Dendritic cell treated with granulocyte-macrophage colony-stimulating factor and Interleukin-4, amounts not matched to agents 40 ng/mL and 50 ng/mL, for 4 days (primary cell): ENCODE results near the gene SKAP1.

Experiments used
- H3K27ac Mint-ChIP-seq: one replicate; pipeline ENCODE4 v1.8.0; 2022; ENCODE audit warnings: mild to moderate bottlenecking, mixed read lengths
- H3K27me3 Mint-ChIP-seq: one replicate; pipeline ENCODE4 v1.8.0; 2022; ENCODE audit warnings: mild to moderate bottlenecking, mixed read lengths
- H3K36me3 Mint-ChIP-seq: one replicate; pipeline ENCODE4 v1.8.0; 2022; ENCODE audit warnings: low read depth, mixed read lengths
- H3K4me1 Mint-ChIP-seq: one replicate; pipeline ENCODE4 v1.8.0; 2022; ENCODE audit warnings: low read depth, mixed read lengths
- H3K4me3 Mint-ChIP-seq: one replicate; pipeline ENCODE4 v1.8.0; 2022; ENCODE audit warnings: mild to moderate bottlenecking, moderate library complexity, mixed read lengths
- H3K9me3 Mint-ChIP-seq: one replicate; pipeline ENCODE4 v1.8.0; 2022; ENCODE audit warnings: mixed read lengths
- intact Hi-C: fragments of 100-400 bp; cut with micrococcal nuclease; formaldehyde crosslinking; loops from one replicate; pipeline ENCODE4 v1.15.0; 2022

The SKAP1 gene

DNA sequence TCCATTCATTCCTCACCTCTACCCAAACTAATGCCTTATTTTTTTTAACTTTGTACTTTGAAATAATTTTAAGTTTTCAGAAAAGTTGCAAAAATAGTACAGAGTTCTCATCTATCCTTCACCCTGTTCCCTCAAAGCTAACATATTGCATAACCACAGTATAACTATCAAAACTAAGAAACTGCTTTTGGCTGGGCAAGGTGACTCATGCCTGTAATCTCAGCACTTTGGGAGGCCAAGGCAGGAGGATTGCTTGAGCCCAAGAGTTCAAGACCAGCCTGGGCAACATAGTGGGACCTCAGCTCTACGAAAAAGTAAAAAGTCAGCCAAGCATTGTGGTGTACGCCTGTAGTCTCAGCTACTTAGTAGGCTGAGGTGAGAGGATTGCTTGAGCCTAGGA, 147.7 kb downstream of the SKAP1 start:
- no peaks in the 10 kb centered on the region for H3K9me3 Mint-ChIP-seq
- no peak overlapping the region for H3K27ac Mint-ChIP-seq
- H3K4me3 Mint-ChIP-seq = no peak overlapping the region
- intact Hi-C loops = no loop called here
- no peaks in the 10 kb centered on the region for H3K36me3 Mint-ChIP-seq
- H3K27me3 Mint-ChIP-seq = peaks cover 9% of the 10 kb centered on the region
- H3K4me1 Mint-ChIP-seq = no peaks in the 10 kb centered on the region

DNA sequence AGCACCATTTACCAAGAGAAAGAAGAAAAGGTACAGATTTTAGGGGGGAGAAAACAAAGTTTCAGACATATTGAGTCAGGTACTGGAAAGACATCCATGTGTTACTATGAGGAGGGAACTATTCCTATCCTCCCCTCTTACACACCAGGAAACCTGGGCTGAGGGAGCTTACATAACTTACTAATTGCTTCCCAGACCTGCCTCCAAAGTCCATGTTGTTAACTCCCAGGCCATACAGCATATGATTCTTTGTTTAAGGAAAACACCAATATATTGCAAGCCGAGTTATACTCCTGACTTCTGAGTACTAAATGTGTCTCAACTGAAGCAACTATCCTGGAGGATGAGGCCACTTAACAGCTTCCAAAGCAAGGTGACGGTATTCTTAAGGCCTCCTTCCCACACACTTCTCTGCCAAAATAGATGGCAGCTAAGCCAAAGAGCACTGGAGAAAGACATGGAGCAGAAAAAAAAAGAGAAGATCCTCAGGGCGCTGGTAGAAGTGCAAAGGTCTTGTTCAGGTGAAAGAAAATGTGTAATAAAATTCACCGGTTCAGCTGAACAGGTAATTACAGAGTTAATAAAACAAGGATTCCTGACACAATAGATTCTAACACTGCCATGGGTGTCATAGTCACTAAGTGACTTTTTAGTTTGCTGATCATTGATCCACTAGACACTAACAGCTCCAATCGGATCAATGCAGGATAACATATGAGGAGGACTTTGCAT, 151.1 kb downstream of the SKAP1 start:
- H3K4me1 Mint-ChIP-seq = no peaks in the 10 kb centered on the region
- intact Hi-C loops = no loop called here
- no peaks in the 10 kb centered on the region for H3K36me3 Mint-ChIP-seq
- peaks cover 15% of the 10 kb centered on the region for H3K27me3 Mint-ChIP-seq
- H3K27ac Mint-ChIP-seq = no peak overlapping the region
- H3K9me3 Mint-ChIP-seq = no peaks in the 10 kb centered on the region
- H3K4me3 Mint-ChIP-seq = no peak overlapping the region

DNA sequence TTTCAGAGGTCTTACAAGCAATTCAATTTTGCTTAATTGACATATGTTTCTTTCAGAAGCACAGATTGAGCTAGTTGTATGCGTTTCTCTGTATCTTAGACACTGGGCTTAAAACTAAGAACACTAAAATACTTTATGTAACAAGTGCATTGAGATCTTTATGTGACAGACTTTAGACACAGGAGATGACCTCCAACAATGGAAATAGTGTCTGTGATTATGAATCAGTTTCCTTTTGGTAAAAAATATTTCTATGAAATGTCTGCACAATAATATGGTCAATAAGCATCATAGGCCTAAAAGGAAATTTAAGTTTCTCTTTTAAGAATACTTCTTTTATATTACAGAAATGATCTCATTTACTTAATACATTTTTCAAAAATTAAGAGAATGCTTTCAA, 153.2 kb downstream of the SKAP1 start:
- Mint-ChIP-seq H3K27ac (no peak overlapping the region), H3K36me3 (no peaks in the 10 kb centered on the region), H3K9me3 (no peaks in the 10 kb centered on the region), H3K4me3 (no peak overlapping the region), H3K27me3 (peaks cover 18% of the 10 kb centered on the region), H3K4me1 (no peaks in the 10 kb centered on the region)
- intact Hi-C loops = no loop called here

DNA sequence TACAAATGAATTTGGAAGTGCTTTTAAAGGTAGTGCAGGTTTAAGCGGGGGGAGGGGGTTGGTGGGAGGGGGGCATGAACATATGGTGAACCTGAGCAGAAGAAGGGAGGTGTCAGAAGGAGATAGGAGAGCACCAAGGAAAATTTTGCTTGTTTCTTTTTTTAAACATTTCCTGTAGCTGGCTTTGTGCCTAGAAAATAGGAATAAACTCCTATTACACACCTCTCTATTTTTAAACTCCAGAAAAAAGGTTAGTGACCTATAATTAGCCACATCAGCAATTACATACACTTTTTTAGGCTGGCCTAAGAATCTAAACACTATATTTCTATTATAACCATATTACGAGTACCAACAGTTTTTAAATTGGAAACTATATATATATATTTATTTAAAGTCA, 159.1 kb downstream of the SKAP1 start:
- no peaks in the 10 kb centered on the region for H3K9me3 Mint-ChIP-seq
- H3K36me3 Mint-ChIP-seq = no peaks in the 10 kb centered on the region
- intact Hi-C loops = no loop called here

DNA sequence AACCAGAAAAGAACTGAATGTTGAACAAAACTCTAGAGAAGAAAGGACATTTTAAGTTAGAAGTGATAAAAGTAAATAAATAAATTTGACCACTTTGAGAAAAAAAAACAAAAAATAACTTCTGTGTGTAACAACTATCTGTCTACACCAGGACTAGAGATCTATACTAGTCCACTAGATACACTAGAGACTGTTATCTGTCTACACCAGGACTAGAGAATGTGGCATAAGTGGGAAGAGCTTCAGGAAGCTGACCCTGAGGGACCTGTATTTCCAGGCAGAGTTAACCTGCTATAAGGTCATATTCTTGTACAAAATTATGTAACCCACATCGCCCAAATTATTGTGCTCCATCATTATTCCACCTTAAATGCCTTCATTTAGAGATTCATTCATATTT, 160.8 kb downstream of the SKAP1 start:
- intact Hi-C loops = no loop called here
- no peak overlapping the region for H3K27ac Mint-ChIP-seq
- H3K36me3 Mint-ChIP-seq = no peaks in the 10 kb centered on the region
- H3K4me3 Mint-ChIP-seq = no peak overlapping the region
- peaks cover 11% of the 10 kb centered on the region for H3K27me3 Mint-ChIP-seq
- H3K4me1 Mint-ChIP-seq = no peaks in the 10 kb centered on the region
- no peaks in the 10 kb centered on the region for H3K9me3 Mint-ChIP-seq

More for the DNA sequence above, 159.1 kb downstream of the SKAP1 start:
- no peak overlapping the region for H3K27ac Mint-ChIP-seq
- no peak overlapping the region for H3K4me3 Mint-ChIP-seq
- peaks cover 17% of the 10 kb centered on the region for H3K27me3 Mint-ChIP-seq
- H3K4me1 Mint-ChIP-seq = no peaks in the 10 kb centered on the region

DNA sequence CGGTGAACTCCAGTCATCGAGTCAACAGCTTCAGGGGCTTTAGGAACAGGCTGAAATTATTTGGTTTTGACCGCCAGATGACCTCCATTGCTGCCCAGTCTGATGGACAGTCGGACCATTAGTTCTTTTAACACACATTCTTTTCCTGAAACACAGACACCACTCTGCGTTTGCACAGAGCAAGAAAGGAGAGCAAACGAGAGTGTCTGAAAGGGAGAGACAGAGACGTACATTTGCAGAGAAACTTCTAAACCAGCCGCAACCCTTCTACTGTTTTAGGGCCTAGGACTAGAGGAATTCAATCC, 166.3 kb downstream of the SKAP1 start:
- Mint-ChIP-seq H3K4me1 (no peaks in the 10 kb centered on the region), H3K36me3 (no peaks in the 10 kb centered on the region), H3K4me3 (no peak overlapping the region), H3K27me3 (peaks cover 13% of the 10 kb centered on the region), H3K27ac (no peak overlapping the region), H3K9me3 (no peaks in the 10 kb centered on the region)
- intact Hi-C loops = no loop called here

DNA sequence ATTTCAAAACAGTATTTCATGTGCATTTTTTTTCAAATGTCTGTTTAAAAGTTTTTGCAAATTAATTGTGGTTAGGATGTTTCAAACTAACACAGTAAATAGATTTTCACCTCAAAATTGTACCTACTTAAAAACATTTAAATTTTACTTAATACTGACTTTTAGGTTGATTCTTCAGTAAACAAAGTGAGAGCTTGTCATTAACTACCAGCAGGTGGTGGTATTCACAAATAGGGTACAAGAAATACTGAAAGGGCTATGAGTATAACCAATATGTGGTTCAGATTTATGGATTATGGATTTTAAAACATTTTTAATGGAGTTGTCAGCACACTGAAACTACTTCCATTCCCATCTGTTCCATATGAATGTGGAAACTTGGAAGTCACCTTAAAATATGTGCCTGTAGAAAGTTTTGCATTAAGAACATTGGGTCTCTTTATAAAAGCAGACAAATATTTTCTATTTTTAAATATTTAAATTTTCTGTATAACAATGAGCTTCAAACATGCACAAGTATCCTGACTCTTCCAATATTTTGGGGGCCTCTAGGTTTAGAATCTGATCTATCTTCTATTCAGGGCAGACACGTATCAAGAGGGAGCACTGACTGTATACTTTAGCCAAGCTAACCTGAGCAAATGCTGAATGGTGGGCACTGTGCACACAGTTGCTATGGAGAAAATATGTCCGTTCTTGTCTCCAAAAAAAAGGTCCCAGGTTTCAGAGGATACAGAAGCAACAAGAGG, 166.9 kb downstream of the SKAP1 start:
- intact Hi-C loops = no loop called here
- no peak overlapping the region for H3K27ac Mint-ChIP-seq
- H3K36me3 Mint-ChIP-seq = no peaks in the 10 kb centered on the region
- no peaks in the 10 kb centered on the region for H3K9me3 Mint-ChIP-seq
- H3K27me3 Mint-ChIP-seq = peaks cover 13% of the 10 kb centered on the region
- H3K4me3 Mint-ChIP-seq = no peak overlapping the region
- no peaks in the 10 kb centered on the region for H3K4me1 Mint-ChIP-seq

DNA sequence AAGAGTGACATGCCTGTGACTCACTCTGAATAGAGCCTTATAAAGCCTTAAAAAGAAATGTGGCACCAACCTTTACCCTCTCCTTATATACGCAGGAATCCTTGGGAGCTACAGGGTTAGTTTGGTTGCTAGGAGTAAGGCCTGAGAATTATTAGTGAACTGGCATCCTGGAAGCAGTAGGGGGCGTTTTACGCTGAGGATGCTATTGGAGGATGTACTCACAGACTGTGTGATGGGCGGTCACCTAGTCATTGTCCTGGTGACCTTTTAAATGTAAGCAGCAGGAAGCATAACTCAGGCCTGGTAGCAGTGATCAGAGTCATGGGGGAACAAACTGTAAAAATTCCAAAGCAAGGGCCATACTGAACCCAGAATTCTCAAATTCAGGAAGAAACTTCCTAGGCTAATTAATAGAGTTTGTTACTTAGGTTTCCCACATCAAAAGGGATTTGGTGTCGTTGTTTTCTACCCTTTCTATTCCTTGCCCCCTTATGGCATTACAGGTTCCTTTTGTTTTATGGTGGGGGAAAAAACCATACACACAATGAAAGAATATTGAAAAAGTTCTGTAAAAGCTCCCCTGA, 168.6 kb downstream of the SKAP1 start:
- Mint-ChIP-seq H3K27me3 (peaks cover 9% of the 10 kb centered on the region), H3K36me3 (no peaks in the 10 kb centered on the region), H3K4me3 (no peak overlapping the region), H3K27ac (no peak overlapping the region), H3K9me3 (no peaks in the 10 kb centered on the region), H3K4me1 (no peaks in the 10 kb centered on the region)
- intact Hi-C loops = no loop called here

DNA sequence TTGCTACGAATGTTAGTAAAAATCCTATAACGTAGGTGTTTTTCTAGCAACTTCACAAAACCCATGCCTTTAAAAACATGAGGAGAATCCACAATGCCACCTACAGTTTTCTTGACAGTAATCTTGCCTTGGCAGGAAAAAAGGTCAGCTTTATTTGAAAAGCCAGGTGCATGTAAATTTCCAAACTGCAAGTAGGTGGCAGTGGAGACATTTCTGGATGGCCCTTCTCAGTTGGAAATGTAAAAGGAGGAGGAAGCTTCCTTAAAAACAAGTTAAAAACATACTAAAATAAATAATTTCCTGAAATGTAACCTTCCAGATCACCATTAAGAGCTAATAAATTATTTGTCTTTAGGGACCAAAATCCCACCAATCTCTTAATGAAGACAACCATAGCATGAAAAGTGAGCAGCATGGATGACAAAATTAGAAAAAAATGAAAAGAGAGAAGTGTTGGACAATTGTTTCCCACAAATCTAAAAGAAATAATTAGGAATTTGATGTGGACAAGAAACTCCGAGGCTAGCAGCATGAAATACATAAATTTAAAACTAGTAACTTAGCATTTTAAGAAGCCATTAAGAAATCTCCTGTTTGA, 170.2 kb downstream of the SKAP1 start:
- H3K4me3 Mint-ChIP-seq = no peak overlapping the region
- peaks cover 7% of the 10 kb centered on the region for H3K27me3 Mint-ChIP-seq
- H3K9me3 Mint-ChIP-seq = no peaks in the 10 kb centered on the region
- H3K36me3 Mint-ChIP-seq = no peaks in the 10 kb centered on the region
- H3K27ac Mint-ChIP-seq = no peak overlapping the region
- intact Hi-C loops = no loop called here
- H3K4me1 Mint-ChIP-seq = no peaks in the 10 kb centered on the region

DNA sequence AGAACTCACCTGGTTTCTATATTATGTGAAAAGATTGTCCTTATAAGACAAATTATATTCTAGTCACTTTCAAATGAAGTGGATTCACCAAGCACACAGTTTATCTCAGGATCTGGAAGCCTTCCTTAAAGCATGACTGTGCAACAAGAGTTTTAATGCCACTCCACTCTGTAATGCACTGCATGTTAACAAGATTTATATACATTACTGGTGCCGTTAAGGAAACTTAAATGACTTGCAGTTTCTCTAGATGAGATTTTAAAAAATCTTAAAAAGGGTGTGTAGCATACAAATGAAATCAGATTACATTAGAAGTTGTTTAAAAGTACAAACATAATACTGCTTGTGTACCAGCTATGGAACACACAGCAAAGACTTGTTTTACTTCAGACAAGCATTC, 171.7 kb downstream of the SKAP1 start:
- Mint-ChIP-seq H3K27ac (no peak overlapping the region), H3K4me1 (no peaks in the 10 kb centered on the region)

DNA sequence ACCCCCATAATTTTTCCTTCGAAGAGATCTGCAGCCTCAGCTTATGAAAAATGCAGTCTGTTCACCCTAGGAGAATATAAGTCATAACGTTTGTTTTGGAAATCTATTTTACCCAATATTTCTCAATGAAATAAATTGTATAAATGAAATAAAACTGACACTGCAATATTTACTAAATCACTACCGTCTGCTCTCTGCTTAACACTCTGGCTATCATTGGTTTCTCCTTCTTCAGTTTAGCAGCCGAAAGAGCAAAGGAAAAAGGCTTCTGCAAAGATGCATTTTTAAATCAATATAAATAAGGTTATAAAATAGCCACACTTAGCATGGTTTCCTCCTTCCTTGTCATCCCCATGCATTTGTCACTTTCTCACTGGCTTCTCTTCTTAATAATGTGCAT, 174.3 kb downstream of the SKAP1 start:
- no peaks in the 10 kb centered on the region for H3K4me1 Mint-ChIP-seq
- H3K4me3 Mint-ChIP-seq = no peak overlapping the region
- H3K27ac Mint-ChIP-seq = no peak overlapping the region
- no peaks in the 10 kb centered on the region for H3K36me3 Mint-ChIP-seq
- H3K9me3 Mint-ChIP-seq = no peaks in the 10 kb centered on the region
- H3K27me3 Mint-ChIP-seq = peaks cover 12% of the 10 kb centered on the region
- intact Hi-C loops = no loop called here

More for the DNA sequence above, 171.7 kb downstream of the SKAP1 start:
- no peaks in the 10 kb centered on the region for H3K36me3 Mint-ChIP-seq
- H3K27me3 Mint-ChIP-seq = peaks cover 7% of the 10 kb centered on the region
- no peaks in the 10 kb centered on the region for H3K9me3 Mint-ChIP-seq
- no peak overlapping the region for H3K4me3 Mint-ChIP-seq
- intact Hi-C loops = no loop called here

DNA sequence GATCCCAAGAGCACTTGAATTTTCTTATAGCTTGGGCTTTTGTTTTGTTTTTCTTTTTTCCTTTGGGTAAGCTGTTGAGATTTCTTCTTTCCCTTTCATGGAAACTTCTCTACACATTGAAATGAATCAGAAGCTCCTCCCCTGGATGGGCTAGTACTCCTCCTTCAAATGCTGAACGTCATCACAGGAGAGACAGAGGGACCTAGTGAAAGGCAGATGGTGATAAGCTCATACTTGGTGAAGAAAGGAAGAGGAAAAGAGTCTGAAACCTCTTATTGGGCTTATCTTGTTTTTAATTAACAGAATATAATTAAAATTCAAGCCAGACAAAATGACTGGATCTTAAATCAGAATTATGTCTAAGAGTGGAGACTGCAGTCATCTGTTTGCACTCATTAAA, 175.1 kb downstream of the SKAP1 start:
- Mint-ChIP-seq H3K4me3 (no peak overlapping the region), H3K4me1 (no peaks in the 10 kb centered on the region), H3K27me3 (peaks cover 12% of the 10 kb centered on the region), H3K36me3 (no peaks in the 10 kb centered on the region), H3K27ac (no peak overlapping the region), H3K9me3 (no peaks in the 10 kb centered on the region)
- intact Hi-C loops = no loop called here

DNA sequence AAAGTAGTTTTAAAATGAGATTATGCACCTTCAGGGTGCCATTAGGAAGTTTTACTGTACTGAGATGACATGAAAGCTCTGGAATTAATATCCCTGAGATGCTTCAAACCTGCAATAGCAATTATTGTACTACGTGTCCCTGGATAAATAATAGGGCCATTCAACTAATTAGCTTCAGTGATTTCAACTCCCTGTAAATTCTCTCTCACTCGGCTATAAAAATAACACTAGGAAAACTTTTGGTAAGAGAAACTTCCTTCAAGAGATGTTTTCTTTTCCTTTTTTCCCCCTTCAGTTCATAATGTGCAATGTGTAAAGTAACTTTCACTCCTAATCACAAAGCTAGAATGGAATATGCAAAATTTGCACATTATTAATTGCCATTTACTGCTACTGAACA, 176.0 kb downstream of the SKAP1 start:
- H3K27me3 Mint-ChIP-seq = peaks cover 12% of the 10 kb centered on the region
- H3K4me1 Mint-ChIP-seq = no peaks in the 10 kb centered on the region
- intact Hi-C loops = no loop called here
- no peaks in the 10 kb centered on the region for H3K36me3 Mint-ChIP-seq
- no peak overlapping the region for H3K4me3 Mint-ChIP-seq
- H3K27ac Mint-ChIP-seq = no peak overlapping the region
- no peaks in the 10 kb centered on the region for H3K9me3 Mint-ChIP-seq

DNA sequence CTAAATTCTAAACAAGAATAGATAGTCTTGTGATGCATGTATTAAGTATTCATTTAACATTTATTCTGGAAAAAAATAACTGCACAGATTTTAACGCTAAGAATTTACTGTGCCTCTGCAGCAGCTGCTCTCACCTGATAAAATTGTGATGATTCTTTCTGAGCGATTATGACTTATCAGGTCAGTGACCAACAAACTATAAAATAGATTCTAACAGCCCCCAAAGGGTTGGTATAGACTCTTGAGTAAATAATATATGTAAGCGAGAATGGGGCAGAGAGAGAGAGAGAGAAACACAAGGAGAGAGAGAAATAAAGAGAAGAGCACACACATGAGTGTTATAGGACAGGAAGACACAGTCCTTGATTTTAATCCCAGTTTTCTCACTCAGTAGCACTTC, 178.1 kb downstream of the SKAP1 start:
- H3K27ac Mint-ChIP-seq = no peak overlapping the region
- H3K9me3 Mint-ChIP-seq = no peaks in the 10 kb centered on the region
- peaks cover 13% of the 10 kb centered on the region for H3K27me3 Mint-ChIP-seq
- H3K36me3 Mint-ChIP-seq = no peaks in the 10 kb centered on the region
- intact Hi-C loops = no loop called here
- H3K4me3 Mint-ChIP-seq = no peak overlapping the region
- peaks cover 11% of the 10 kb centered on the region for H3K4me1 Mint-ChIP-seq
